HepG2 (cell line): ENCODE results near the gene CCNF. TPM values are rescaled to one million over a fixed set of nuclear protein-coding genes. Genes with fewer than 3 reads are reported as not detected.

Experiments used
- AKAP8 ChIP-seq: sonication (generic); formaldehyde crosslinking; IDR thresholded peaks from 2 replicates; pipeline ENCODE4 v1.5.1; 2020; ENCODE audit warnings: mild to moderate bottlenecking, missing genetic modification reagents
- CBX5 ChIP-seq: sonication (generic); formaldehyde crosslinking; IDR thresholded peaks from 2 replicates; pipeline ENCODE4 v1.4.0; 2020; ENCODE audit warnings: missing genetic modification reagents, borderline replicate concordance
- FUBP1 ChIP-seq: sonication (generic); formaldehyde crosslinking; IDR thresholded peaks from 2 replicates; pipeline ENCODE4 v1.5.1; 2020; ENCODE audit warnings: missing genetic modification reagents, mild to moderate bottlenecking, borderline replicate concordance
- JUND ChIP-seq: sonication (generic); formaldehyde crosslinking; IDR thresholded peaks from 2 replicates; pipeline ENCODE4 v1.8.0; 2022; ENCODE audit warnings: mild to moderate bottlenecking, missing genetic modification reagents
- KDM2A ChIP-seq: sonication (generic); formaldehyde crosslinking; IDR thresholded peaks from 2 replicates; pipeline ENCODE4 v1.4.0; 2020; ENCODE audit warnings: low read depth, missing genetic modification reagents, borderline replicate concordance
- MTERF4 ChIP-seq: sonication (generic); formaldehyde crosslinking; IDR thresholded peaks from 2 replicates; pipeline ENCODE4 v1.8.0; 2023; ENCODE audit warnings: mild to moderate bottlenecking, missing genetic modification reagents
- NCOA1 ChIP-seq: sonication (generic); formaldehyde crosslinking; IDR thresholded peaks from 2 replicates; pipeline ENCODE4 v1.9.0; 2021; ENCODE audit warnings: missing genetic modification reagents
- NPAS2 ChIP-seq: sonication (generic); formaldehyde crosslinking; IDR thresholded peaks from 2 replicates; pipeline ENCODE4 v1.8.0; 2022; ENCODE audit warnings: mild to moderate bottlenecking, missing genetic modification reagents, borderline replicate concordance
- NR2F2 ChIP-seq: IDR thresholded peaks from 2 replicates; pipeline ENCODE4 v1.6.1; 2012; ENCODE audit warnings: low read depth, inconsistent platforms, borderline replicate concordance
- NRL ChIP-seq: sonication (generic); formaldehyde crosslinking; IDR thresholded peaks from 2 replicates; pipeline ENCODE4 v1.5.0; 2020; ENCODE audit warnings: missing genetic modification reagents, mild to moderate bottlenecking, moderate library complexity, borderline replicate concordance
- SP1 ChIP-seq, 2 experiments: fragments of 450-650 bp in 1 of 2; sonication (generic) in 1 of 2; formaldehyde crosslinking in 1 of 2; IDR thresholded peaks; 2 replicates each; pipeline versions ENCODE4 v1.4.0 to v1.6.1; 2016 to 2020; ENCODE audit warnings: missing genetic modification reagents in 1 of 2
- SRSF1 ChIP-seq: fragments of 200-400 bp; formaldehyde crosslinking; optimal IDR thresholded peaks from 2 replicates; pipeline ENCODE3; 2017; ENCODE audit warnings: mild to moderate bottlenecking, low read depth, low read length, moderate library complexity
- SRSF4 ChIP-seq: fragments of 200-400 bp; formaldehyde crosslinking; IDR thresholded peaks from one replicate; pipeline ENCODE4 v1.6.1; 2018; ENCODE audit warnings: mild to moderate bottlenecking, low read depth, low read length, moderate library complexity; ENCODE audit not compliant: poor library complexity, severe bottlenecking
- STAG1 ChIP-seq: sonication (generic); formaldehyde crosslinking; IDR thresholded peaks from 2 replicates; pipeline ENCODE4 v1.4.0; 2020; ENCODE audit warnings: missing genetic modification reagents
- THAP11 ChIP-seq: IDR thresholded peaks from 2 replicates; pipeline ENCODE4 v1.6.1; 2016; ENCODE audit warnings: missing biosample characterization, missing genetic modification reagents
- THRA ChIP-seq: sonication (generic); formaldehyde crosslinking; IDR thresholded peaks from 2 replicates; pipeline ENCODE4 v1.4.0; 2020; ENCODE audit warnings: missing genetic modification reagents, borderline replicate concordance
- YEATS2 ChIP-seq: sonication (generic); formaldehyde crosslinking; IDR thresholded peaks from 2 replicates; pipeline ENCODE4 v1.4.0; 2020; ENCODE audit warnings: missing genetic modification reagents, borderline replicate concordance
- ZBTB1 ChIP-seq: sonication (generic); formaldehyde crosslinking; IDR thresholded peaks from 2 replicates; pipeline ENCODE4 v1.4.0; 2020; ENCODE audit warnings: missing genetic modification reagents, borderline replicate concordance
- ZC3H13 ChIP-seq: sonication (generic); formaldehyde crosslinking; IDR thresholded peaks from 2 replicates; pipeline ENCODE4 v1.8.1; 2023; ENCODE audit warnings: mild to moderate bottlenecking, missing genetic modification reagents, moderate library complexity
- ZNF180 ChIP-seq: sonication (generic); formaldehyde crosslinking; IDR thresholded peaks from 2 replicates; pipeline ENCODE4 v1.4.0; 2020; ENCODE audit warnings: low read depth, missing genetic modification reagents, borderline replicate concordance
- ZNF432 ChIP-seq: sonication (generic); formaldehyde crosslinking; IDR thresholded peaks from 2 replicates; pipeline ENCODE4 v1.5.0; 2020; ENCODE audit warnings: missing genetic modification reagents, mild to moderate bottlenecking, borderline replicate concordance
- ZNF674 ChIP-seq: sonication (generic); formaldehyde crosslinking; IDR thresholded peaks from 2 replicates; pipeline ENCODE4 v1.5.0; 2020; ENCODE audit warnings: low read depth, mild to moderate bottlenecking, missing genetic modification reagents
- polyA plus RNA-seq, 8 experiments: library from polyadenylated mRNA; depleted of rRNA in 3 of 8; stranded (reverse) in 7 of 8; unstranded in 1 of 8; fragments of >200 nt; fragmentation: Illumina TruSeq in 4 of 8; extraction: Trizol in 4 of 8; gene quantifications; 2 replicates each; pipeline versions ENCODE4 v1.2.1 to v1.2.3, GENCODE V29; 2011 to 2016; ENCODE audit warnings: low read depth in 4 of 8, missing spikeins in 1 of 8, mixed read lengths in 1 of 8; ENCODE audit not compliant: insufficient read depth in 1 of 8
- total RNA-seq, 5 experiments: library from RNA; depleted of rRNA; stranded (reverse); fragments of >200 nt; fragmentation: Illumina TruSeq; extraction: Trizol; gene quantifications; 2 replicates each; pipeline ENCODE4 v1.2.3, GENCODE V29; 2016; ENCODE audit warnings: low read depth in 1 of 5
- TF ChIP-seq, protein P1 (sequence below): sonication (generic); formaldehyde crosslinking; IDR thresholded peaks from 2 replicates; pipeline ENCODE4 v1.9.0; 2022; ENCODE audit warnings: low read depth, missing genetic modification reagents

CCNF gene
- total and polyA plus RNA-seq, 2 of the 13 experiments (the other 11 are each of a cell fraction or from before 2014, with no cell fraction given), result 6.4 to 22.8 TPM

- TF ChIP-seq ZNF432, result no peak
- no peak for TF ChIP-seq NRL (CRISPR knock-in tag)
- TF ChIP-seq SRSF4, result no peak
- TF ChIP-seq THAP11 (CRISPR knock-in tag), result peak; percentile 46
- TF ChIP-seq NPAS2 (CRISPR knock-in tag), result no peak
- no peak for TF ChIP-seq JUND (CRISPR knock-in tag)
- no peak for TF ChIP-seq ZBTB1
- TF ChIP-seq ZNF674 (CRISPR knock-in tag), result no peak
- TF ChIP-seq THRA (CRISPR knock-in tag), result peak; percentile 32; the same call in 1 of the 2 replicates
- TF ChIP-seq AKAP8 (CRISPR knock-in tag), result peak; percentile 44; the same call in 1 of the 2 replicates
- TF ChIP-seq FUBP1 (CRISPR knock-in tag), result no peak
- TF ChIP-seq CBX5 (CRISPR knock-in tag), result no peak
- no peak for TF ChIP-seq ZC3H13 (CRISPR knock-in tag)
- TF ChIP-seq, protein P1, sequence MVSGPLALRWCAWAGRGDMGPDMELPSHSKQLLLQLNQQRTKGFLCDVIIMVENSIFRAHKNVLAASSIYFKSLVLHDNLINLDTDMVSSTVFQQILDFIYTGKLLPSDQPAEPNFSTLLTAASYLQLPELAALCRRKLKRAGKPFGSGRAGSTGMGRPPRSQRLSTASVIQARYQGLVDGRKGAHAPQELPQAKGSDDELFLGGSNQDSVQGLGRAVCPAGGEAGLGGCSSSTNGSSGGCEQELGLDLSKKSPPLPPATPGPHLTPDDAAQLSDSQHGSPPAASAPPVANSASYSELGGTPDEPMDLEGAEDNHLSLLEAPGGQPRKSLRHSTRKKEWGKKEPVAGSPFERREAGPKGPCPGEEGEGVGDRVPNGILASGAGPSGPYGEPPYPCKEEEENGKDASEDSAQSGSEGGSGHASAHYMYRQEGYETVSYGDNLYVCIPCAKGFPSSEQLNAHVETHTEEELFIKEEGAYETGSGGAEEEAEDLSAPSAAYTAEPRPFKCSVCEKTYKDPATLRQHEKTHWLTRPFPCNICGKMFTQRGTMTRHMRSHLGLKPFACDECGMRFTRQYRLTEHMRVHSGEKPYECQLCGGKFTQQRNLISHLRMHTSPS (CRISPR knock-in tag), result 0 out of 2 replicates have a peak, but pooled peaks have one; percentile 26
- TF ChIP-seq YEATS2 (CRISPR knock-in tag), result no peak
- TF ChIP-seq ZNF180 (CRISPR knock-in tag), result no peak
- peak; percentile 86 for TF ChIP-seq KDM2A (CRISPR knock-in tag)
- TF ChIP-seq STAG1 (CRISPR knock-in tag), result peak; percentile 98
- TF ChIP-seq NR2F2, result no peak
- TF ChIP-seq MTERF4 (CRISPR knock-in tag), result no peak
- TF ChIP-seq NCOA1 (CRISPR knock-in tag), result 0 out of 2 replicates have a peak, but pooled peaks have one; percentile 55
- no peak for TF ChIP-seq SP1 (IDR thresholded peaks at IDR 0.05)
- TF ChIP-seq SP1 (CRISPR knock-in tag; IDR thresholded peaks at IDR 0.05), result 0 out of 2 replicates have a peak, but pooled peaks have one; percentile 24
- TF ChIP-seq SRSF1, result no peak
These were observed 71.9 kb downstream of the CCNF start (continued) for GRCh38 chr16:2500918-2501750.
